H1 (cell line): ENCODE data around the gene OR13J1. TPM values are rescaled to one million over a fixed set of nuclear protein-coding genes. Genes with fewer than 3 reads are reported as not detected.

Source experiments
- EP300 ChIP-seq, 2 experiments: IDR thresholded peaks; 1 replicate in 1 of 2; 2 replicates in 1 of 2; pipeline ENCODE4 v1.6.1; 2011 to 2012; ENCODE audit warnings: low read depth in 2 of 2, low read length in 2 of 2, mild to moderate bottlenecking in 2 of 2, borderline replicate concordance in 1 of 2, inconsistent platforms in 1 of 2, moderate library complexity in 1 of 2
- HDAC2 ChIP-seq, 2 experiments: fragments of 300-600 bp in 1 of 2; sonication (generic) in 1 of 2; IDR thresholded peaks; 2 replicates each; pipeline ENCODE4 v1.6.1; 2011 to 2012; ENCODE audit warnings: low read depth in 2 of 2, low read length in 2 of 2, mild to moderate bottlenecking in 2 of 2, moderate library complexity in 2 of 2, borderline replicate concordance in 1 of 2, inconsistent platforms in 1 of 2
- KDM4A ChIP-seq: IDR thresholded peaks from one replicate; pipeline ENCODE4 v1.7.1; 2012; ENCODE audit warnings: low read depth, mild to moderate bottlenecking, moderate library complexity, low read length, inconsistent platforms; ENCODE audit not compliant: severe bottlenecking
- NANOG ChIP-seq: IDR thresholded peaks from 2 replicates; pipeline ENCODE4 v1.6.1; 2011; ENCODE audit warnings: low read length, low read depth, mild to moderate bottlenecking, inconsistent platforms; ENCODE audit not compliant: insufficient read depth, poor library complexity, severe bottlenecking
- SAP30 ChIP-seq: fragments of 300-600 bp; sonication (generic); IDR thresholded peaks from 2 replicates; pipeline ENCODE4 v1.7.1; 2012; ENCODE audit warnings: low read length, moderate library complexity, mild to moderate bottlenecking, inconsistent platforms; ENCODE audit not compliant: insufficient read depth, insufficient replicate concordance
- YY1 ChIP-seq: IDR thresholded peaks from 2 replicates; pipeline ENCODE4 v1.6.1; 2011; ENCODE audit warnings: low read depth, mild to moderate bottlenecking, low read length
- polyA plus RNA-seq, 7 experiments: library from polyadenylated mRNA; depleted of rRNA in 3 of 7; stranded (reverse) in 5 of 7; unstranded in 2 of 7; fragments of >200 nt in 5 of 7; fragments of 200-250 nt in 2 of 7; gene quantifications; 1 replicate in 5 of 7; 2 replicates in 1 of 7; 4 replicates in 1 of 7; pipeline versions ENCODE4 v1.2.1 to v1.2.3, GENCODE V29; 2011 to 2013; ENCODE audit warnings: missing spikeins in 2 of 7, mixed read lengths in 2 of 7
- total RNA-seq: library from RNA; stranded (reverse); fragmentation: NEBNext Ultra II Directional; extraction: Animal tissue kit (Norgen Biotek cat#: 25700); gene quantifications from 2 replicates; pipeline ENCODE4 v1.2.1, GENCODE V29; 2021
- TF ChIP-seq, protein P1 (sequence below): fragments of 300-600 bp; sonication (generic); IDR thresholded peaks from 2 replicates; pipeline ENCODE4 v1.7.1; 2012; ENCODE audit warnings: low read length, moderate library complexity, mild to moderate bottlenecking, inconsistent platforms; ENCODE audit not compliant: insufficient replicate concordance

The OR13J1 gene
- total and polyA plus RNA-seq, 2 of the 8 experiments (the other 6 are each of a cell fraction or from before 2014, with no cell fraction given), result not detected

DNA sequence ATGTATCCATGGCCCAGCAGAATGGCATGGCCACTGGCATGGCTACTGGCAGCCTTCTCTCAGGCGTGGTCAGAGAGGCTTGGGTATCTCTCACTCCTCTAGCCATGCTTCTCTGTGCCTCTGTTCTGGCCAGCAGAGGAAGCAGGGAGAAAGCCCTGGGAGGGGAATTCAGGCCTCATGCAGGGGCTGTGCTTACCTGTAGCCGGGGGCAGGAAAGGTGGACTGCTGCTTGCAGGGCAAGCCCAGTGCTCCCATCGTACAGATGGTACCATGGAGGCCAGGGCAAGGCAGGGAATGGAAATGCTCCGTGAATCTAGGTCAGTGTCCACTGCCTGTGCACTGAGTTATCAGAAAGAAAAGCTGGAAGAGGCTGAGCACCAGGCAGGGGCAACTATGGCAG is 2.7 kb downstream of the OR13J1 start (continued):
- TF ChIP-seq, protein P1, sequence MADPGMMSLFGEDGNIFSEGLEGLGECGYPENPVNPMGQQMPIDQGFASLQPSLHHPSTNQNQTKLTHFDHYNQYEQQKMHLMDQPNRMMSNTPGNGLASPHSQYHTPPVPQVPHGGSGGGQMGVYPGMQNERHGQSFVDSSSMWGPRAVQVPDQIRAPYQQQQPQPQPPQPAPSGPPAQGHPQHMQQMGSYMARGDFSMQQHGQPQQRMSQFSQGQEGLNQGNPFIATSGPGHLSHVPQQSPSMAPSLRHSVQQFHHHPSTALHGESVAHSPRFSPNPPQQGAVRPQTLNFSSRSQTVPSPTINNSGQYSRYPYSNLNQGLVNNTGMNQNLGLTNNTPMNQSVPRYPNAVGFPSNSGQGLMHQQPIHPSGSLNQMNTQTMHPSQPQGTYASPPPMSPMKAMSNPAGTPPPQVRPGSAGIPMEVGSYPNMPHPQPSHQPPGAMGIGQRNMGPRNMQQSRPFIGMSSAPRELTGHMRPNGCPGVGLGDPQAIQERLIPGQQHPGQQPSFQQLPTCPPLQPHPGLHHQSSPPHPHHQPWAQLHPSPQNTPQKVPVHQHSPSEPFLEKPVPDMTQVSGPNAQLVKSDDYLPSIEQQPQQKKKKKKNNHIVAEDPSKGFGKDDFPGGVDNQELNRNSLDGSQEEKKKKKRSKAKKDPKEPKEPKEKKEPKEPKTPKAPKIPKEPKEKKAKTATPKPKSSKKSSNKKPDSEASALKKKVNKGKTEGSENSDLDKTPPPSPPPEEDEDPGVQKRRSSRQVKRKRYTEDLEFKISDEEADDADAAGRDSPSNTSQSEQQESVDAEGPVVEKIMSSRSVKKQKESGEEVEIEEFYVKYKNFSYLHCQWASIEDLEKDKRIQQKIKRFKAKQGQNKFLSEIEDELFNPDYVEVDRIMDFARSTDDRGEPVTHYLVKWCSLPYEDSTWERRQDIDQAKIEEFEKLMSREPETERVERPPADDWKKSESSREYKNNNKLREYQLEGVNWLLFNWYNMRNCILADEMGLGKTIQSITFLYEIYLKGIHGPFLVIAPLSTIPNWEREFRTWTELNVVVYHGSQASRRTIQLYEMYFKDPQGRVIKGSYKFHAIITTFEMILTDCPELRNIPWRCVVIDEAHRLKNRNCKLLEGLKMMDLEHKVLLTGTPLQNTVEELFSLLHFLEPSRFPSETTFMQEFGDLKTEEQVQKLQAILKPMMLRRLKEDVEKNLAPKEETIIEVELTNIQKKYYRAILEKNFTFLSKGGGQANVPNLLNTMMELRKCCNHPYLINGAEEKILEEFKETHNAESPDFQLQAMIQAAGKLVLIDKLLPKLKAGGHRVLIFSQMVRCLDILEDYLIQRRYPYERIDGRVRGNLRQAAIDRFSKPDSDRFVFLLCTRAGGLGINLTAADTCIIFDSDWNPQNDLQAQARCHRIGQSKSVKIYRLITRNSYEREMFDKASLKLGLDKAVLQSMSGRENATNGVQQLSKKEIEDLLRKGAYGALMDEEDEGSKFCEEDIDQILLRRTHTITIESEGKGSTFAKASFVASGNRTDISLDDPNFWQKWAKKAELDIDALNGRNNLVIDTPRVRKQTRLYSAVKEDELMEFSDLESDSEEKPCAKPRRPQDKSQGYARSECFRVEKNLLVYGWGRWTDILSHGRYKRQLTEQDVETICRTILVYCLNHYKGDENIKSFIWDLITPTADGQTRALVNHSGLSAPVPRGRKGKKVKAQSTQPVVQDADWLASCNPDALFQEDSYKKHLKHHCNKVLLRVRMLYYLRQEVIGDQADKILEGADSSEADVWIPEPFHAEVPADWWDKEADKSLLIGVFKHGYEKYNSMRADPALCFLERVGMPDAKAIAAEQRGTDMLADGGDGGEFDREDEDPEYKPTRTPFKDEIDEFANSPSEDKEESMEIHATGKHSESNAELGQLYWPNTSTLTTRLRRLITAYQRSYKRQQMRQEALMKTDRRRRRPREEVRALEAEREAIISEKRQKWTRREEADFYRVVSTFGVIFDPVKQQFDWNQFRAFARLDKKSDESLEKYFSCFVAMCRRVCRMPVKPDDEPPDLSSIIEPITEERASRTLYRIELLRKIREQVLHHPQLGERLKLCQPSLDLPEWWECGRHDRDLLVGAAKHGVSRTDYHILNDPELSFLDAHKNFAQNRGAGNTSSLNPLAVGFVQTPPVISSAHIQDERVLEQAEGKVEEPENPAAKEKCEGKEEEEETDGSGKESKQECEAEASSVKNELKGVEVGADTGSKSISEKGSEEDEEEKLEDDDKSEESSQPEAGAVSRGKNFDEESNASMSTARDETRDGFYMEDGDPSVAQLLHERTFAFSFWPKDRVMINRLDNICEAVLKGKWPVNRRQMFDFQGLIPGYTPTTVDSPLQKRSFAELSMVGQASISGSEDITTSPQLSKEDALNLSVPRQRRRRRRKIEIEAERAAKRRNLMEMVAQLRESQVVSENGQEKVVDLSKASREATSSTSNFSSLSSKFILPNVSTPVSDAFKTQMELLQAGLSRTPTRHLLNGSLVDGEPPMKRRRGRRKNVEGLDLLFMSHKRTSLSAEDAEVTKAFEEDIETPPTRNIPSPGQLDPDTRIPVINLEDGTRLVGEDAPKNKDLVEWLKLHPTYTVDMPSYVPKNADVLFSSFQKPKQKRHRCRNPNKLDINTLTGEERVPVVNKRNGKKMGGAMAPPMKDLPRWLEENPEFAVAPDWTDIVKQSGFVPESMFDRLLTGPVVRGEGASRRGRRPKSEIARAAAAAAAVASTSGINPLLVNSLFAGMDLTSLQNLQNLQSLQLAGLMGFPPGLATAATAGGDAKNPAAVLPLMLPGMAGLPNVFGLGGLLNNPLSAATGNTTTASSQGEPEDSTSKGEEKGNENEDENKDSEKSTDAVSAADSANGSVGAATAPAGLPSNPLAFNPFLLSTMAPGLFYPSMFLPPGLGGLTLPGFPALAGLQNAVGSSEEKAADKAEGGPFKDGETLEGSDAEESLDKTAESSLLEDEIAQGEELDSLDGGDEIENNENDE, result no peak
- TF ChIP-seq SAP30, result no peak
- TF ChIP-seq KDM4A, result no peak
- TF ChIP-seq HDAC2 (IDR thresholded peaks at IDR 0.05; ENCODE audit: borderline replicate concordance in 1 of 2, low read depth in 2 of 2, low read length in 2 of 2), result no peak
- TF ChIP-seq EP300 (IDR thresholded peaks at IDR 0.05; ENCODE audit: borderline replicate concordance in 1 of 2, low read depth in 2 of 2, low read length in 2 of 2), result no peak
- no peak for TF ChIP-seq YY1
- TF ChIP-seq NANOG, result no peak
